Measurements from ENCODE around the gene PPM1B. TPM values are rescaled to one million over a fixed set of nuclear protein-coding genes. Genes with fewer than 3 reads are reported as not detected.

PPM1B gene
- total and polyA plus RNA-seq, 2 experiments from 2014 or later, result 17.4 to 19.7 TPM

DNA sequence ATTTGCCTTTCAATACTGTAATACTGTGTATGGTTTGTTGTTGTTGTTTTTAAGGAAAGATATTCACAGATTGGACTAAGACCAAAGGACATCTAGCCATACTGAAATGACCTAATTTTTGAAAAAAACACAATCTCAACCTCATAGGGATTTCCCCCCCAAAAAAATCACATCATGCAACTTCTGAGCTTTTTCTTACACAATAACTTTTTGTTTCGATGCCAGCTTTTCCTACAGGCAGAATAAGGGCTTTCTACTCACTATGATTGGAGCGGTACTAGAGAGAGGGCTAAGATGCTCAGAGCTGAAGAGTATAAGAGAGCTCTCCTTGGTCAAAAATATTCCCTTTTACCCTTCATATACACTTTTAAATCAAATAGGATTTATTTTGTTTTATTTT is 74.2 kb downstream of the PPM1B start:
- no peaks in the 10 kb centered on the region for H3K9me3 ChIP-seq (ENCODE audit: low read depth)
- H3K9ac ChIP-seq, result no peak overlapping the region
- no peaks in the 10 kb centered on the region for H3K27me3 ChIP-seq (replicated peaks; ENCODE audit: insufficient read depth)
- H3K27ac ChIP-seq, result no peak overlapping the region
- peaks cover 5% of the 10 kb centered on the region; the same call in 1 of the 2 replicates for H3K4me1 ChIP-seq (ENCODE audit: insufficient read depth)
- no peaks in the 10 kb centered on the region for H4K20me1 ChIP-seq (ENCODE audit: insufficient read depth)
- H3K4me2 ChIP-seq (ENCODE audit: unreplicated experiment), result no peak overlapping the region
- in situ Hi-C loops (cut with MboI), result no loop called here
- peaks cover 3% of the 10 kb centered on the region; the same call in 1 of the 2 replicates for H3F3A ChIP-seq (ENCODE audit: insufficient read depth)
- no peak overlapping the region for H2AFZ ChIP-seq
- no peaks in the 10 kb centered on the region for H3K9me2 ChIP-seq (ENCODE audit: insufficient read depth)
- no peak overlapping the region for H3K4me3 ChIP-seq
- no peak for TF ChIP-seq EZH2 (IDR thresholded peaks at IDR 0.05; ENCODE audit: insufficient read depth, poor library complexity, severe bottlenecking)
- no peak for TF ChIP-seq EZH2phosphoT487 (IDR thresholded peaks at IDR 0.05; ENCODE audit: insufficient read depth, low read depth)
- H3K36me3 ChIP-seq (ENCODE audit: low read depth), result no peaks in the 10 kb centered on the region
- no peaks in the 10 kb centered on the region for H3K79me2 ChIP-seq (ENCODE audit: insufficient read depth)
- peak; percentile 28 for DNase-seq
- 68 to 76% methylated on average over 2 of the region's 2 CpGs for WGBS, 2 experiments (ENCODE audit: low coverage in 1 of 2, low lambda C conversion rate in 2 of 2, missing lambda C conversion rate in 2 of 2)

DNA sequence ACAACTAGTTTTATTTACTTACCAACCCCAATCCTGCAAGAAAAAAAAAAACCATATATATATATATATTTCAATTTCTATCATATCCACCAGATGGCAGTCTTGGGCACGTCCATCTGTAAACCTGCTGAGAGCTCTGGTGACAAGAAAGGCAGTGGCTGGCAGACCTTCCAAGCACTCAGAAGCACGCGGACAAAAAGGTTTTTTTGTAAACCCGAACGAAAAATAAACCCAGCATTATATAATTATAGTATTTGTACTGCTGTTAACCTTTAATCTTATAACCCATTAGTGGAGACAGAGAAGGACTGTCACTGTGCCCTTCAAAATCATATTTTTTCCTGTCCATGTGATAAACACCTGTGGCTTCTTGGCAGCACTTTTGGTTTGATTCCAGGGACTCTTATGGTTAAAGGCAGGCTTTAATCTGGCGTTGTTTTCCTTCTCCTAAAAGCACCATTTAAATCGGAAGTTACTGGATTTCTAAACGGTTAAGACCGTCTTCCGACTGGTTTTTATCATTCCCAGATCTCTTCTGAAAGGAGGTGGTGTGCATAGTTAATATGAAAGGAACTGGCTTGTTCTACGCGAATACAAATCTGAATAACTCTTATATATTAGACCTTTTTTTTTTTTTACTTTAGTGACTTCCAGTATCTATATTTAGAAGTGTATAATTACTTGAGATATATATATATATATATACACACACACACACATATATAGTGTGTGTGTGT is 75.6 kb downstream of the PPM1B start:
- peak overlapping the region; percentile 14; the same call in 1 of the 2 replicates for H2AFZ ChIP-seq
- no peaks in the 10 kb centered on the region for H4K20me1 ChIP-seq (ENCODE audit: insufficient read depth)
- no peak overlapping the region for H3K27ac ChIP-seq
- no peaks in the 10 kb centered on the region for H3K9me2 ChIP-seq (ENCODE audit: insufficient read depth)
- no peaks in the 10 kb centered on the region for H3K79me2 ChIP-seq (ENCODE audit: insufficient read depth)
- no peaks in the 10 kb centered on the region for H3K36me3 ChIP-seq (ENCODE audit: low read depth)
- no peak overlapping the region; the same call in 1 of the 2 replicates for H3K9ac ChIP-seq
- H3F3A ChIP-seq (ENCODE audit: insufficient read depth), result peaks cover 3% of the 10 kb centered on the region; the same call in 1 of the 2 replicates
- H3K4me3 ChIP-seq, result peak overlapping the region; percentile 55
- peak; percentile 80 for DNase-seq
- H3K4me2 ChIP-seq (ENCODE audit: unreplicated experiment), result peak overlapping the region; percentile 83
- peaks cover 5% of the 10 kb centered on the region; the same call in 1 of the 2 replicates for H3K4me1 ChIP-seq (ENCODE audit: insufficient read depth)
- H3K9me3 ChIP-seq (ENCODE audit: low read depth), result no peaks in the 10 kb centered on the region
- TF ChIP-seq EZH2 (IDR thresholded peaks at IDR 0.05; ENCODE audit: insufficient read depth, poor library complexity, severe bottlenecking), result no peak
- TF ChIP-seq EZH2phosphoT487 (IDR thresholded peaks at IDR 0.05; ENCODE audit: insufficient read depth, low read depth), result no peak
- in situ Hi-C loops (cut with MboI), result no loop called here
- no peaks in the 10 kb centered on the region for H3K27me3 ChIP-seq (replicated peaks; ENCODE audit: insufficient read depth)
- WGBS, 2 experiments (ENCODE audit: low coverage in 1 of 2, low lambda C conversion rate in 2 of 2, missing lambda C conversion rate in 2 of 2), result 2 to 3% methylated on average over 12 of the region's 12 CpGs

DNA sequence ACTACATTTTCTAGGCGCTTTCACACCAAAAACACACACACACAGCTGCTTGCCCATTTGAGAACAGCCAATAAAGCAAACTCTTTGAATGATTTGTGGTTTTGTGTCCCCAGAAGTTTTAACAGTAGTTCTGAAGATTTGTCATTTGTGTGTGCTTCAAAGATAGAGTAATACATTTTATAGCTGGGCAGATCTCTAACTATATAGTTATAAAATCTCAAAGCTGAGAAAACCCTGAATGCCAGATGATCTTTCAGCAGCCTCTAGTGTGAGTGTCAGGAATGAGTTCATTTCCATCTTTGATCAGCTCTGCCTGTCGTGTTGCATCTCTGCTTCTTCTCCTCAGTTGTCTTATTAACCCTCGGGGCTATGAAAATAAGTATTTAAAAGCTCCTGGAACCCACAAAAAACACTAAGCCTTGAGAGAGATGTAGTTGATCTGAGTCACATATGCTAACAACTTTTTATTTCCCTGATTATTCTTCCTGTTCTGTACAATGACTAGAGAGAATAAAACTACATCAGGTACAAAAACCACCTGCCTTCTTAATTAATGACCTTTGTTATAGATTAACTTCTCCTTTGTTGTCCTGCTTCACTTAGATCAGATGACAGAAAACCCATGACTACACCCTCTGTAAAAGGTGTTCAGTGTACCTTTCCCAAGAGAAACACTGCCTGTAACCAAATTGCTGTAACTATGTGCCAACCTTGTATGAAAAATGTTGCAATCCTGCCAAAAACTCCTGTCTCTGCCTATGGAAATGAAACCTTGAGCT is 76.6 kb downstream of the PPM1B start:
- Histone ChIP-seq H3K27me3 (replicated peaks; ENCODE audit: insufficient read depth) (no peaks in the 10 kb centered on the region), H4K20me1 (ENCODE audit: insufficient read depth) (no peaks in the 10 kb centered on the region), H3K9ac (no peak overlapping the region), H3K9me3 (ENCODE audit: low read depth) (no peaks in the 10 kb centered on the region), H3F3A (ENCODE audit: insufficient read depth) (peaks cover 3% of the 10 kb centered on the region; the same call in 1 of the 2 replicates), H3K9me2 (ENCODE audit: insufficient read depth) (no peaks in the 10 kb centered on the region), H2AFZ (no peak overlapping the region), H3K4me2 (ENCODE audit: unreplicated experiment) (no peak overlapping the region), H3K79me2 (ENCODE audit: insufficient read depth) (no peaks in the 10 kb centered on the region), H3K4me1 (ENCODE audit: insufficient read depth) (peaks cover 5% of the 10 kb centered on the region; the same call in 1 of the 2 replicates), H3K27ac (no peak overlapping the region), H3K4me3 (no peak overlapping the region), H3K36me3 (ENCODE audit: low read depth) (no peaks in the 10 kb centered on the region)
- WGBS, 2 experiments (ENCODE audit: low coverage in 1 of 2, low lambda C conversion rate in 2 of 2, missing lambda C conversion rate in 2 of 2), result 29 to 30% methylated on average over 3 of the region's 3 CpGs
- TF ChIP-seq EZH2 (IDR thresholded peaks at IDR 0.05; ENCODE audit: insufficient read depth, poor library complexity, severe bottlenecking), result no peak
- TF ChIP-seq EZH2phosphoT487 (IDR thresholded peaks at IDR 0.05; ENCODE audit: insufficient read depth, low read depth), result no peak
- DNase-seq, result no peak
- in situ Hi-C loops (cut with MboI), result no loop called here

DNA sequence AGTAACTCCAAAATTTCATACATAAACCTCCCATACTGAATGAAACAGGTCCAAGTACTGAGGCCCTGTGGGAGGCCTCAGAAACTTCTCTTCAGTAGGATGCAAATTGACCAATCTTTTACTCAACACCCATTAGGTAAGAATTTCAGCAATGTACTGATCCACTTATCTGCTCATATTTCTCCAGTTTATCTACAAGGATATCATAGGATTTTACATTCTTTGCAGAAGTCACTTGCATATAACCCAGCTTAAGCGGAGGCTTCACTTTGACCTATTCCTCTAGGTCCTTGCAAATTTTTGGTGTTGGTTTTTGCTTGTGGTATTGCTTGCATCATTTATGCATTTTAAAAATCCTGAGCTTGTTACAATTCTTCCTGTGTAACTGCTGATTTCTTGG is 77.8 kb downstream of the PPM1B start:
- TF ChIP-seq EZH2phosphoT487 (IDR thresholded peaks at IDR 0.05; ENCODE audit: insufficient read depth, low read depth) (no peak), EZH2 (IDR thresholded peaks at IDR 0.05; ENCODE audit: insufficient read depth, poor library complexity, severe bottlenecking) (no peak)
- Histone ChIP-seq H3K9me2 (ENCODE audit: insufficient read depth) (no peaks in the 10 kb centered on the region), H3K9me3 (ENCODE audit: low read depth) (no peaks in the 10 kb centered on the region), H3F3A (ENCODE audit: insufficient read depth) (peaks cover 3% of the 10 kb centered on the region; the same call in 1 of the 2 replicates), H3K4me3 (no peak overlapping the region), H4K20me1 (ENCODE audit: insufficient read depth) (no peaks in the 10 kb centered on the region), H2AFZ (no peak overlapping the region), H3K27me3 (replicated peaks; ENCODE audit: insufficient read depth) (no peaks in the 10 kb centered on the region), H3K4me1 (ENCODE audit: insufficient read depth) (peaks cover 5% of the 10 kb centered on the region; the same call in 1 of the 2 replicates), H3K36me3 (ENCODE audit: low read depth) (no peaks in the 10 kb centered on the region), H3K4me2 (ENCODE audit: unreplicated experiment) (no peak overlapping the region), H3K79me2 (ENCODE audit: insufficient read depth) (no peaks in the 10 kb centered on the region), H3K9ac (no peak overlapping the region), H3K27ac (no peak overlapping the region)
- WGBS, 2 experiments (ENCODE audit: low coverage in 1 of 2, low lambda C conversion rate in 2 of 2, missing lambda C conversion rate in 2 of 2), result 81% methylated on average over 1 of the region's 1 CpG
- in situ Hi-C loops (cut with MboI), result no loop called here
- no peak for DNase-seq

All from GM23248 (cell line).